B cell (primary cell): Measurements from ENCODE around the gene KANTR.

Experiments used
- CTCF ChIP-seq: fragments of 200-600 bp; IDR thresholded peaks from one replicate; pipeline ENCODE4 v1.8.0; 2022; ENCODE audit warnings: antibody characterized with exemption, mild to moderate bottlenecking
- EZH2 ChIP-seq: IDR thresholded peaks from 2 replicates; pipeline ENCODE4 v1.6.1; 2012; ENCODE audit warnings: borderline replicate concordance, low read depth, mild to moderate bottlenecking, moderate library complexity, low read length; ENCODE audit not compliant: insufficient read depth, poor library complexity, severe bottlenecking

GRCh38 chrX:53091354-53091753, 2.6 kb upstream of the KANTR start:
- TF ChIP-seq CTCF = no peak
- no peak for TF ChIP-seq EZH2
